ENCODE measurements around the gene DCTN5.

GRCh38 chr16:23679274-23679985 is 38.2 kb downstream of the DCTN5 start:
- TF ChIP-seq CTCF (IDR thresholded peaks at IDR 0.05 in 4 of 5, conservative IDR thresholded peaks at IDR 0.05 in 1 of 5): no peak
- TF ChIP-seq POLR2A (IDR thresholded peaks at IDR 0.05): no peak

All from gastrocnemius medialis (tissue), 4 donors.